K562 (cell line): ENCODE measurements around the gene POLR3E. TPM values are rescaled to one million over a fixed set of nuclear protein-coding genes. Genes with fewer than 3 reads are reported as not detected.

Experiments used
- BRD9 ChIP-seq: fragments of 450-650 bp; IDR thresholded peaks from 2 replicates; pipeline ENCODE4 v1.6.1; 2018; ENCODE audit warnings: low read depth; ENCODE audit not compliant: partially characterized antibody
- CBFA2T2 ChIP-seq: fragments of 450-650 bp; conservative IDR thresholded peaks from 2 replicates; pipeline ENCODE4 v1.6.1; 2017; ENCODE audit warnings: mild to moderate bottlenecking
- CBFB ChIP-seq: sonication (generic); formaldehyde crosslinking; IDR thresholded peaks from 2 replicates; pipeline ENCODE4 v1.4.0; 2020; ENCODE audit warnings: mild to moderate bottlenecking, missing genetic modification reagents
- ESRRB ChIP-seq: fragments of 250-450 bp; sonication (Bioruptor Pico); IDR thresholded peaks from 2 replicates; pipeline ENCODE4 v1.5.0; 2020; ENCODE audit warnings: mild to moderate bottlenecking, moderate library complexity, borderline replicate concordance
- FOXK2 ChIP-seq, 2 experiments: fragments of 450-650 bp; IDR thresholded peaks in 1 of 2; conservative IDR thresholded peaks in 1 of 2; 2 replicates each; pipeline ENCODE4 v1.6.1; 2016; ENCODE audit warnings: low read depth in 2 of 2, mild to moderate bottlenecking in 1 of 2
- HDAC1 ChIP-seq, 2 experiments: fragments of 450-650 bp; IDR thresholded peaks; 2 replicates each; pipeline ENCODE4 v1.6.1; 2016 to 2017; ENCODE audit warnings: inconsistent platforms in 1 of 2, mild to moderate bottlenecking in 1 of 2, moderate library complexity in 1 of 2
- MEIS2 ChIP-seq: fragments of 450-650 bp; IDR thresholded peaks from 2 replicates; pipeline ENCODE4 v1.6.1; 2014; ENCODE audit warnings: mild to moderate bottlenecking; ENCODE audit not compliant: partially characterized antibody
- NEUROD1 ChIP-seq: fragments of 150-350 bp; IDR thresholded peaks from 2 replicates; pipeline ENCODE4 v1.6.1; 2014; ENCODE audit warnings: borderline replicate concordance, low read length, low read depth; ENCODE audit not compliant: partially characterized antibody
- NFRKB ChIP-seq: fragments of 450-650 bp; IDR thresholded peaks from 2 replicates; pipeline ENCODE4 v1.6.1; 2016; ENCODE audit warnings: low read depth
- PHF20 ChIP-seq: fragments of 450-650 bp; IDR thresholded peaks from 2 replicates; pipeline ENCODE4 v1.6.1; 2018; ENCODE audit not compliant: partially characterized antibody
- RAD21 ChIP-seq, 2 experiments: fragments of 250-450 bp in 1 of 2; fragments of 450-650 bp in 1 of 2; sonication (Bioruptor Pico) in 1 of 2; formaldehyde crosslinking in 1 of 2; IDR thresholded peaks in 1 of 2; conservative IDR thresholded peaks in 1 of 2; 2 replicates each; pipeline versions ENCODE4 v1.4.0 to v1.8.0; 2020 to 2022; ENCODE audit warnings: mild to moderate bottlenecking in 2 of 2, moderate library complexity in 1 of 2
- RBM39 ChIP-seq: fragments of 200-400 bp; formaldehyde crosslinking; optimal IDR thresholded peaks from 2 replicates; pipeline ENCODE3; 2018; ENCODE audit warnings: low read depth, low read length
- ZNF24 ChIP-seq: fragments of 450-650 bp; IDR thresholded peaks from 2 replicates; pipeline ENCODE4 v1.6.1; 2016
- ZNF79 ChIP-seq: fragments of 250-450 bp; sonication (Bioruptor Pico); IDR thresholded peaks from 2 replicates; pipeline ENCODE4 v1.4.0; 2020; ENCODE audit warnings: low read depth, mild to moderate bottlenecking, moderate library complexity
- polyA plus RNA-seq, 8 experiments: library from polyadenylated mRNA; depleted of rRNA in 4 of 8; stranded (reverse) in 5 of 8; unstranded in 3 of 8; fragments of >200 nt; fragmentation: Nextera tagmentation in 2 of 8; fragmentation: Illumina TruSeq in 1 of 8; extraction: Ambion mirVana in 2 of 8; extraction: Trizol in 1 of 8; gene quantifications; 2 replicates each; pipeline versions ENCODE4 v1.2.1 to v1.2.3, GENCODE V29; 2011 to 2014; ENCODE audit warnings: inconsistent platforms in 1 of 8, missing spikeins in 1 of 8
- total RNA-seq, 7 experiments: library from RNA; depleted of rRNA in 6 of 7; stranded (reverse); fragments of >200 nt in 6 of 7; fragmentation: Illumina TruSeq in 2 of 7; extraction: Trizol in 2 of 7; gene quantifications; 2 replicates each; pipeline versions ENCODE4 v1.2.1 to v1.2.3, GENCODE V29; 2011 to 2021; ENCODE audit warnings: low replicate concordance in 1 of 7
- TF ChIP-seq, protein P1 (sequence below), 2 experiments: IDR thresholded peaks in 1 of 2; conservative IDR thresholded peaks in 1 of 2; 2 replicates each; pipeline ENCODE4 v1.6.1; 2016; ENCODE audit warnings: low read depth in 2 of 2, mild to moderate bottlenecking in 1 of 2, missing compliant biosample characterization in 1 of 2, missing genetic modification characterization in 1 of 2, moderate library complexity in 1 of 2
- TF ChIP-seq, protein P2 (sequence below): IDR thresholded peaks from 2 replicates; pipeline ENCODE4 v1.6.1; 2016; ENCODE audit warnings: missing genetic modification characterization, missing compliant biosample characterization
- TF ChIP-seq, protein P3 (sequence below): sonication (generic); formaldehyde crosslinking; IDR thresholded peaks from 2 replicates; pipeline ENCODE4 v1.8.0; 2022; ENCODE audit warnings: missing genetic modification reagents, mild to moderate bottlenecking, borderline replicate concordance
- TF ChIP-seq, protein P4 (sequence below), 2 experiments: fragments of 450-650 bp in 1 of 2; sonication (generic) in 1 of 2; formaldehyde crosslinking; conservative IDR thresholded peaks; 2 replicates each; pipeline versions ENCODE4 v1.4.0 to v1.8.1; 2020 to 2022; ENCODE audit warnings: mild to moderate bottlenecking in 1 of 2, missing genetic modification reagents in 1 of 2
- TF ChIP-seq, protein P5 (sequence below): fragments of 450-650 bp; formaldehyde crosslinking; IDR thresholded peaks from 2 replicates; pipeline ENCODE4 v1.4.0; 2020; ENCODE audit warnings: mild to moderate bottlenecking

The POLR3E gene
- total and polyA plus RNA-seq, 9 of the 15 experiments (the other 6 are each of a cell fraction or from before 2014, with no cell fraction given), result 17.7 to 151 (median 82.6) TPM

DNA sequence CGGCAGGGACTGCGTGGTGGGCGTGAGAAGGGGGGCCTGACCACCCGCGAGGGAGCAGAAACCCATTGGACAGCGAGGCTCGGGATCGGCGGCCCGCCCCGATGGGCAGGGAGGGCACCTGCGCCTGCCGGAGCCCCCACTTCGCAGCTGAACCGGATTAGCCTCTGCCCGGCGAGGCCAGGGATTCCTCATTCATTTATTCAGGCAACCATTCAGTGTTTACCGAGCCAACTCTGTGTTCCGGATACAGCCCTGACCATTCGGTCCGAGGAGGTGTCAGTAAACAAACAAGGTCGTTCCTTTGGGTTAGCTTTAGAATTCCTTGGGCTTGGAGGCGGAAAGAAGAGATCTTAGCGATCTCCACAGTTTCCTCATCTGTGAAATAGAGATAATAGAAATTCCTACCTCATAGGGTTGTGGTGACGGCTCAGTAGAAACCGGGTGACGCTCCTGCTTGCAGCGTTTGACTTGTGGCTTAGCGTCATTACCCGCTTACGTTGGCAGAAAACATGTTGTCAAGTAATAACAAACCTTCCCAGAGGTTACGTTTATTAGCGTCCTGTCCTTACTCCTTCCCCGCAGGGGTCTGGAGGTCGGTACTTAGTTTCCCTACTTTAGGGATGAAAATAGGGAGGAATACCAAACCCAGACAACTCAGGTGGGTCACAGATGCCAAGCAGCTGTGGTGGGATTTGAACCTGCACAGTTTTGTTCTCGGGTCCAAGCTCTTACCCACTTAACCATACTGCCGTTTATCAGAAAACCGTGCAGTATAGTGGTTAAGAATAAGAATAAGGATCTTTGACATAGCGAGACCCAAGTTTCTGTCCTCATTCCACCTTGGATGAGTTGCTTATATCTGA is 893 bp downstream of the POLR3E start (continued):
- TF ChIP-seq HDAC1 (IDR thresholded peaks at IDR 0.05), result peak in 1 of 2 experiments; percentile 49; a peak in 1 of 4 replicates
- TF ChIP-seq CBFA2T2, result no peak
- no peak for TF ChIP-seq NFRKB
- TF ChIP-seq, protein P1, sequence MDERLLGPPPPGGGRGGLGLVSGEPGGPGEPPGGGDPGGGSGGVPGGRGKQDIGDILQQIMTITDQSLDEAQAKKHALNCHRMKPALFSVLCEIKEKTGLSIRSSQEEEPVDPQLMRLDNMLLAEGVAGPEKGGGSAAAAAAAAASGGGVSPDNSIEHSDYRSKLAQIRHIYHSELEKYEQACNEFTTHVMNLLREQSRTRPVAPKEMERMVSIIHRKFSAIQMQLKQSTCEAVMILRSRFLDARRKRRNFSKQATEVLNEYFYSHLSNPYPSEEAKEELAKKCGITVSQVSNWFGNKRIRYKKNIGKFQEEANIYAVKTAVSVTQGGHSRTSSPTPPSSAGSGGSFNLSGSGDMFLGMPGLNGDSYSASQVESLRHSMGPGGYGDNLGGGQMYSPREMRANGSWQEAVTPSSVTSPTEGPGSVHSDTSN (CRISPR knock-in tag; IDR thresholded peaks at IDR 0.05; ENCODE audit: low read depth), result no peak
- TF ChIP-seq, protein P1 (tag; conservative IDR thresholded peaks at IDR 0.05; ENCODE audit: low read depth), result no peak
- 0 out of 2 replicates have a peak, but pooled peaks have one; percentile 31 for TF ChIP-seq ESRRB (CRISPR knock-in tag)
- TF ChIP-seq FOXK2 (conservative IDR thresholded peaks at IDR 0.05 in 1 of 2, IDR thresholded peaks at IDR 0.05 in 1 of 2; ENCODE audit: low read depth in 2 of 2), result peak; percentile 49 to 51; a peak in 3 of 4 replicates
- peak; percentile 91 for TF ChIP-seq ZNF24
- TF ChIP-seq BRD9, result peak; percentile 69
- TF ChIP-seq, protein P2, sequence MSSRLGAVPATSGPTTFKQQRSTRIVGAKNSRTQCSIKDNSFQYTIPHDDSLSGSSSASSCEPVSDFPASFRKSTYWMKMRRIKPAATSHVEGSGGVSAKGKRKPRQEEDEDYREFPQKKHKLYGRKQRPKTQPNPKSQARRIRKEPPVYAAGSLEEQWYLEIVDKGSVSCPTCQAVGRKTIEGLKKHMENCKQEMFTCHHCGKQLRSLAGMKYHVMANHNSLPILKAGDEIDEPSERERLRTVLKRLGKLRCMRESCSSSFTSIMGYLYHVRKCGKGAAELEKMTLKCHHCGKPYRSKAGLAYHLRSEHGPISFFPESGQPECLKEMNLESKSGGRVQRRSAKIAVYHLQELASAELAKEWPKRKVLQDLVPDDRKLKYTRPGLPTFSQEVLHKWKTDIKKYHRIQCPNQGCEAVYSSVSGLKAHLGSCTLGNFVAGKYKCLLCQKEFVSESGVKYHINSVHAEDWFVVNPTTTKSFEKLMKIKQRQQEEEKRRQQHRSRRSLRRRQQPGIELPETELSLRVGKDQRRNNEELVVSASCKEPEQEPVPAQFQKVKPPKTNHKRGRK, result no peak
- 0 out of 4 replicates have a peak, but pooled peaks of 1 of the 2 experiments have one; percentile 6 for TF ChIP-seq RAD21 (CRISPR knock-in tag; conservative IDR thresholded peaks at IDR 0.05 in 1 of 2, IDR thresholded peaks at IDR 0.05 in 1 of 2)
- no peak for TF ChIP-seq CBFB (CRISPR knock-in tag)
- TF ChIP-seq RBM39, result no peak
- TF ChIP-seq PHF20, result no peak
- TF ChIP-seq, protein P3, sequence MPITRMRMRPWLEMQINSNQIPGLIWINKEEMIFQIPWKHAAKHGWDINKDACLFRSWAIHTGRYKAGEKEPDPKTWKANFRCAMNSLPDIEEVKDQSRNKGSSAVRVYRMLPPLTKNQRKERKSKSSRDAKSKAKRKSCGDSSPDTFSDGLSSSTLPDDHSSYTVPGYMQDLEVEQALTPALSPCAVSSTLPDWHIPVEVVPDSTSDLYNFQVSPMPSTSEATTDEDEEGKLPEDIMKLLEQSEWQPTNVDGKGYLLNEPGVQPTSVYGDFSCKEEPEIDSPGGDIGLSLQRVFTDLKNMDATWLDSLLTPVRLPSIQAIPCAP, result no peak
- TF ChIP-seq ZNF79 (CRISPR knock-in tag), result no peak
- TF ChIP-seq, protein P4, sequence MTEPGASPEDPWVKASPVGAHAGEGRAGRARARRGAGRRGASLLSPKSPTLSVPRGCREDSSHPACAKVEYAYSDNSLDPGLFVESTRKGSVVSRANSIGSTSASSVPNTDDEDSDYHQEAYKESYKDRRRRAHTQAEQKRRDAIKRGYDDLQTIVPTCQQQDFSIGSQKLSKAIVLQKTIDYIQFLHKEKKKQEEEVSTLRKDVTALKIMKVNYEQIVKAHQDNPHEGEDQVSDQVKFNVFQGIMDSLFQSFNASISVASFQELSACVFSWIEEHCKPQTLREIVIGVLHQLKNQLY (CRISPR knock-in tag; conservative IDR thresholded peaks at IDR 0.05), result no peak
- TF ChIP-seq, protein P5, sequence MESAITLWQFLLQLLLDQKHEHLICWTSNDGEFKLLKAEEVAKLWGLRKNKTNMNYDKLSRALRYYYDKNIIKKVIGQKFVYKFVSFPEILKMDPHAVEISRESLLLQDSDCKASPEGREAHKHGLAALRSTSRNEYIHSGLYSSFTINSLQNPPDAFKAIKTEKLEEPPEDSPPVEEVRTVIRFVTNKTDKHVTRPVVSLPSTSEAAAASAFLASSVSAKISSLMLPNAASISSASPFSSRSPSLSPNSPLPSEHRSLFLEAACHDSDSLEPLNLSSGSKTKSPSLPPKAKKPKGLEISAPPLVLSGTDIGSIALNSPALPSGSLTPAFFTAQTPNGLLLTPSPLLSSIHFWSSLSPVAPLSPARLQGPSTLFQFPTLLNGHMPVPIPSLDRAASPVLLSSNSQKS (CRISPR knock-in tag), result no peak
- no peak for TF ChIP-seq NEUROD1
- TF ChIP-seq MEIS2, result no peak
